H9 (cell line): ENCODE data around the gene SNCB. TPM values are rescaled to one million over a fixed set of nuclear protein-coding genes. Genes with fewer than 3 reads are reported as not detected.

Experiments
- DNase-seq: peaks from one replicate; pipeline ENCODE4 v3.0.0-alpha.2; 2017
- H2AFZ ChIP-seq: one replicate; pipeline ENCODE4 v1.6.1; 2013; ENCODE audit warnings: mild to moderate bottlenecking, low read length, control low read depth, moderate library complexity
- H2AK5ac ChIP-seq: 2 replicates; pipeline ENCODE4 v1.6.1; 2013; ENCODE audit warnings: low read length, control low read depth, mixed read lengths; ENCODE audit not compliant: insufficient read length
- H2BK120ac ChIP-seq: one replicate; pipeline ENCODE4 v1.6.1; 2013; ENCODE audit warnings: low read depth, mild to moderate bottlenecking, low read length, control low read depth, inconsistent platforms; ENCODE audit not compliant: poor library complexity, severe bottlenecking
- H2BK12ac ChIP-seq: 2 replicates; pipeline ENCODE4 v1.6.1; 2013; ENCODE audit warnings: low read length, control low read depth, mixed read lengths, low read depth; ENCODE audit not compliant: insufficient read length
- H2BK15ac ChIP-seq: 2 replicates; pipeline ENCODE4 v1.6.1; 2013; ENCODE audit warnings: low read depth, low read length, control low read depth
- H2BK20ac ChIP-seq: one replicate; pipeline ENCODE4 v1.6.1; 2013; ENCODE audit warnings: low read depth, mild to moderate bottlenecking, low read length, control low read depth, inconsistent platforms; ENCODE audit not compliant: poor library complexity, severe bottlenecking
- H2BK5ac ChIP-seq: 2 replicates; pipeline ENCODE4 v1.6.1; 2013; ENCODE audit warnings: low read length, control low read depth, mixed read lengths; ENCODE audit not compliant: insufficient read length
- H3K14ac ChIP-seq: 2 replicates; pipeline ENCODE4 v1.6.1; 2013; ENCODE audit warnings: low read length, control low read depth; ENCODE audit not compliant: insufficient read depth
- H3K18ac ChIP-seq: 2 replicates; pipeline ENCODE4 v1.6.1; 2013; ENCODE audit warnings: low read depth, mild to moderate bottlenecking, mixed read lengths, low read length, control low read depth; ENCODE audit not compliant: insufficient read length
- H3K23ac ChIP-seq: 2 replicates; pipeline ENCODE4 v1.6.1; 2013; ENCODE audit warnings: low read length, control low read depth, mixed read lengths, low read depth; ENCODE audit not compliant: insufficient read length
- H3K23me2 ChIP-seq: 2 replicates; pipeline ENCODE4 v1.6.1; 2013; ENCODE audit warnings: low read depth, mild to moderate bottlenecking, mixed read lengths, low read length, control low read depth; ENCODE audit not compliant: insufficient read length, poor library complexity, severe bottlenecking
- H3K27ac ChIP-seq: 2 replicates; pipeline ENCODE4 v1.5.1; 2013; ENCODE audit warnings: low read length, control low read depth, mixed read lengths, low read depth; ENCODE audit not compliant: insufficient read length
- H3K27me3 ChIP-seq: 2 replicates; pipeline ENCODE4 v1.6.1; 2013; ENCODE audit warnings: low read length, control low read depth, inconsistent platforms; ENCODE audit not compliant: insufficient read depth
- H3K4ac ChIP-seq: 2 replicates; pipeline ENCODE4 v1.6.1; 2013; ENCODE audit warnings: low read depth, mild to moderate bottlenecking, control low read depth, inconsistent platforms, low read length, moderate library complexity
- H3K4me1 ChIP-seq: 2 replicates; pipeline ENCODE4 v1.6.1; 2013; ENCODE audit warnings: low read length, control low read depth, inconsistent platforms; ENCODE audit not compliant: insufficient read depth
- H3K4me2 ChIP-seq: 2 replicates; pipeline ENCODE4 v1.6.1; 2013; ENCODE audit warnings: low read length, control low read depth, mixed read lengths; ENCODE audit not compliant: insufficient read length, insufficient read depth
- H3K56ac ChIP-seq: 2 replicates; pipeline ENCODE4 v1.6.1; 2013; ENCODE audit warnings: low read depth, mild to moderate bottlenecking, mixed read lengths, low read length, control low read depth; ENCODE audit not compliant: insufficient read length
- H3K79me1 ChIP-seq: 2 replicates; pipeline ENCODE4 v1.6.1; 2013; ENCODE audit warnings: low read depth, mild to moderate bottlenecking, moderate library complexity, low read length, control low read depth, inconsistent platforms; ENCODE audit not compliant: insufficient read depth, poor library complexity, severe bottlenecking
- H3K79me2 ChIP-seq: 2 replicates; pipeline ENCODE4 v1.6.1; 2013; ENCODE audit warnings: low read length, control low read depth, inconsistent platforms; ENCODE audit not compliant: insufficient read depth
- H3K9ac ChIP-seq: 2 replicates; pipeline ENCODE4 v1.6.1; 2013; ENCODE audit warnings: low read length, control low read depth, mixed read lengths; ENCODE audit not compliant: insufficient read length; ENCODE audit errors: extremely low read depth
- H3K9me3 ChIP-seq: one replicate; pipeline ENCODE4 v1.6.1; 2013; ENCODE audit warnings: low read depth, low read length, inconsistent platforms; ENCODE audit not compliant: control insufficient read depth
- H3T11ph ChIP-seq: one replicate; pipeline ENCODE4 v1.6.1; 2013; ENCODE audit warnings: mild to moderate bottlenecking, low read length, control low read depth, inconsistent platforms
- H4K20me1 ChIP-seq: one replicate; pipeline ENCODE4 v1.6.1; 2013; ENCODE audit not compliant: control insufficient read depth, insufficient read length, insufficient read depth
- H4K5ac ChIP-seq: 2 replicates; pipeline ENCODE4 v1.6.1; 2013; ENCODE audit warnings: low read depth, mild to moderate bottlenecking, mixed read lengths, low read length, control low read depth; ENCODE audit not compliant: insufficient read length
- H4K8ac ChIP-seq: replicated peaks from 2 replicates; pipeline ENCODE4 v1.6.1; 2013; ENCODE audit warnings: low read length, control low read depth, mixed read lengths, low read depth; ENCODE audit not compliant: insufficient read length
- H4K91ac ChIP-seq: 2 replicates; pipeline ENCODE4 v1.6.1; 2013; ENCODE audit warnings: low read depth, mild to moderate bottlenecking, moderate library complexity, mixed read lengths, low read length, control low read depth; ENCODE audit not compliant: insufficient read length
- H3K27ac Mint-ChIP-seq, 3 experiments: 2 replicates in 2 of 3; 3 replicates in 1 of 3; pipeline ENCODE4 v1.8.0; 2020 to 2021; ENCODE audit warnings: mixed read lengths in 3 of 3, mild to moderate bottlenecking in 1 of 3, moderate library complexity in 1 of 3
- H3K27me3 Mint-ChIP-seq: 2 replicates; pipeline ENCODE4 v1.8.0; 2021; ENCODE audit warnings: low read depth, mild to moderate bottlenecking, moderate library complexity, mixed read lengths
- H3K36me3 Mint-ChIP-seq, 3 experiments: 2 replicates in 2 of 3; 3 replicates in 1 of 3; pipeline ENCODE4 v1.8.0; 2020 to 2021; ENCODE audit warnings: low read depth in 3 of 3, mixed read lengths in 3 of 3; ENCODE audit not compliant: insufficient read depth in 1 of 3
- H3K4me1 Mint-ChIP-seq, 2 experiments: 2 replicates each; pipeline ENCODE4 v1.8.0; 2020; ENCODE audit warnings: mixed read lengths in 2 of 2
- H3K4me3 Mint-ChIP-seq, 2 experiments: 2 replicates in 1 of 2; 3 replicates in 1 of 2; pipeline ENCODE4 v1.8.0; 2020 to 2021; ENCODE audit warnings: mild to moderate bottlenecking in 2 of 2, mixed read lengths in 2 of 2, moderate library complexity in 1 of 2
- H3K9me3 Mint-ChIP-seq, 2 experiments: 2 replicates in 1 of 2; 3 replicates in 1 of 2; pipeline ENCODE4 v1.8.0; 2020; ENCODE audit warnings: mild to moderate bottlenecking in 2 of 2, mixed read lengths in 2 of 2, moderate library complexity in 1 of 2
- CTCF ChIP-seq: fragments of 200-600 bp; sonication (generic); conservative IDR thresholded peaks from 3 replicates; pipeline ENCODE4 v1.8.0; 2021; ENCODE audit warnings: antibody characterized with exemption, mild to moderate bottlenecking
- WGBS: extraction: QIAGEN DNeasy Blood & Tissue Kit; methylation state at CpG from one replicate; pipeline ENCODE4 v1.1.7; 2013; ENCODE audit warnings: missing lambda C conversion rate, low lambda C conversion rate, mixed read lengths; ENCODE audit not compliant: insufficient read length; ENCODE audit errors: extremely low coverage; 5-methylcytosine and 5-hydroxymethylcytosine counted together
- total RNA-seq: library from RNA; stranded (reverse); gene quantifications from 2 replicates; pipeline ENCODE4 v1.2.1, GENCODE V29; 2021

SNCB gene
- total RNA-seq, 1 experiment from 2014 or later = 3.5 TPM

DNA sequence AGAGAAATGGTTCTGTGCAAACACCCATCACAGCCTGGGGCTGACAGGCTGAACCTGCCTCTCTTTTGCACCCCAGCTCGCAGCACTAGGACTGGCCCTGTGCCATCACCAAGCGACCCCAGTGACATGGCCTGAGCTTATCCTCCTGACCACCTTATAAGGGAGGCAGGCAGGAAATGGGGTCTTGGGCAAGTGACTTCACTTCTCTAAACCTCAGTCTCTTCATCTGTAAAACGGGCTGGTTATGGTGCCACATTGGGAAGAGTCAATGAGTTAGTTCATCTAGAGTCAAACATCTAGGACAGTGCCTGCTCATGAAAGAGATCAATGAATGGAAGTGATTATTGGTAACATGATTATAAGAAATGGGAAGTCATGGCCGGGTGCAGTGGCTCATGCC, 6.2 kb downstream of the SNCB start:
- no peaks in the 10 kb centered on the region for H3K9me3 Mint-ChIP-seq
- Histone ChIP-seq H4K20me1 (no peaks in the 10 kb centered on the region), H3K14ac (no peak overlapping the region), H3K9me3 (no peaks in the 10 kb centered on the region), H4K91ac (no peak overlapping the region), H4K5ac (no peak overlapping the region), H3K4me2 (no peak overlapping the region), H2BK5ac (no peak overlapping the region), H2BK12ac (no peak overlapping the region), H3T11ph (no peak overlapping the region), H3K27ac (no peak overlapping the region), H3K27me3 (peaks cover 2% of the 10 kb centered on the region; the same call in 1 of the 2 replicates), H2BK120ac (no peak overlapping the region), H2BK20ac (no peak overlapping the region), H3K4me1 (no peaks in the 10 kb centered on the region), H3K4ac (no peak overlapping the region), H3K23ac (no peak overlapping the region), H3K56ac (no peak overlapping the region), H2BK15ac (no peak overlapping the region), H2AFZ (no peak overlapping the region), H4K8ac (no peak overlapping the region), H3K23me2 (peaks cover 3% of the 10 kb centered on the region), H3K79me2 (no peaks in the 10 kb centered on the region), H3K79me1 (no peaks in the 10 kb centered on the region), H3K18ac (no peak overlapping the region), H3K9ac (no peak overlapping the region), H2AK5ac (no peak overlapping the region)
- TF ChIP-seq CTCF = no peak
- no peak overlapping the region for H3K4me3 Mint-ChIP-seq
- H3K36me3 Mint-ChIP-seq = no peaks in the 10 kb centered on the region; a peak in 1 of 7 replicates
- no CpG with 5 or more reads among the region's 4 CpGs for WGBS
- H3K27ac Mint-ChIP-seq = no peak overlapping the region
- H3K4me1 Mint-ChIP-seq = peaks cover 9 to 34% of the 10 kb centered on the region in 2 experiments
- DNase-seq = no peak
- peaks cover 79% of the 10 kb centered on the region for H3K27me3 Mint-ChIP-seq
